CD4-positive, alpha-beta memory T cell (primary cell): ENCODE data around the gene MARCKSL1. TPM values are rescaled to one million over a fixed set of nuclear protein-coding genes. Genes with fewer than 3 reads are reported as not detected.

Experiments used
- CTCF ChIA-PET: fragments of 350-600 bp; sonication (Branson Sonifier 250); formaldehyde crosslinking; loops from one replicate; lab custom pipeline; 2021; ENCODE audit warnings: inconsistent platforms; ENCODE audit not compliant: partially characterized antibody; lab: Charles Lee
- POLR2A ChIA-PET: fragments of 350-600 bp; sonication (Branson Sonifier 250); formaldehyde crosslinking; loops from one replicate; lab custom pipeline; 2021; ENCODE audit not compliant: partially characterized antibody; lab: Charles Lee
- DNase-seq, 5 donors: peaks; one replicate each; pipeline versions ENCODE4 v3.0.0 to v3.0.0-alpha.2; 2020 to 2022; ENCODE audit warnings: mixed read lengths in 1 of 5
- H3K27ac ChIP-seq: one replicate; pipeline ENCODE4 v1.7.0; 2013; ENCODE audit warnings: low read depth, low read length
- H3K27me3 ChIP-seq: 2 replicates; pipeline ENCODE4 v1.7.0; 2013; ENCODE audit warnings: mild to moderate bottlenecking, low read length, moderate library complexity; ENCODE audit not compliant: insufficient read depth
- H3K36me3 ChIP-seq: 2 replicates; pipeline ENCODE4 v1.7.0; 2013; ENCODE audit warnings: mild to moderate bottlenecking, low read length, moderate library complexity; ENCODE audit not compliant: insufficient read depth
- H3K4me1 ChIP-seq: 2 replicates; pipeline ENCODE4 v1.7.0; 2013; ENCODE audit warnings: mild to moderate bottlenecking, low read length, moderate library complexity; ENCODE audit not compliant: insufficient read depth
- H3K4me3 ChIP-seq, 2 donors: one replicate each; pipeline ENCODE4 v1.7.0; 2013; ENCODE audit warnings: low read length in 2 of 2, mild to moderate bottlenecking in 1 of 2
- H3K9me3 ChIP-seq, 2 donors: one replicate each; pipeline ENCODE4 v1.7.0; 2013; ENCODE audit warnings: low read length in 2 of 2, control low read depth in 1 of 2; ENCODE audit not compliant: control insufficient read depth in 1 of 2
- H3K27ac Mint-ChIP-seq, 7 donors: one replicate each; pipeline ENCODE4 v1.8.0; 2020 to 2021; ENCODE audit warnings: mixed read lengths in 7 of 7, mild to moderate bottlenecking in 6 of 7, inconsistent platforms in 3 of 7, moderate library complexity in 3 of 7
- H3K27me3 Mint-ChIP-seq, 2 donors: one replicate each; pipeline ENCODE4 v1.8.0; 2020 to 2021; ENCODE audit warnings: mixed read lengths in 2 of 2
- H3K36me3 Mint-ChIP-seq, 2 donors: one replicate each; pipeline ENCODE4 v1.8.0; 2020 to 2021; ENCODE audit warnings: mixed read lengths in 2 of 2, inconsistent platforms in 1 of 2, mild to moderate bottlenecking in 1 of 2
- H3K4me1 Mint-ChIP-seq, 4 donors: one replicate each; pipeline ENCODE4 v1.8.0; 2020 to 2021; ENCODE audit warnings: mixed read lengths in 4 of 4, mild to moderate bottlenecking in 1 of 4
- H3K4me3 Mint-ChIP-seq, 8 donors: one replicate each; pipeline ENCODE4 v1.8.0; 2020 to 2021; ENCODE audit warnings: mixed read lengths in 8 of 8, mild to moderate bottlenecking in 7 of 8, moderate library complexity in 6 of 8, inconsistent platforms in 3 of 8
- H3K9me3 Mint-ChIP-seq, 8 donors: one replicate each; pipeline ENCODE4 v1.8.0; 2020 to 2021; ENCODE audit warnings: mixed read lengths in 8 of 8, mild to moderate bottlenecking in 5 of 8, inconsistent platforms in 3 of 8, moderate library complexity in 1 of 8
- intact Hi-C: fragments of 100-400 bp; cut with micrococcal nuclease; formaldehyde crosslinking; loops from one replicate; pipeline ENCODE4 v1.15.1; 2023
- polyA plus RNA-seq, 2 donors: library from polyadenylated mRNA; unstranded; fragments of 300-500 nt; fragmentation: Illumina TruSeq; gene quantifications; one replicate each; pipeline ENCODE4 v1.2.3, GENCODE V29; 2021
- total RNA-seq, 2 experiments: library from RNA; stranded (reverse); gene quantifications; one replicate each; pipeline ENCODE4 v1.2.3, GENCODE V29; 2021

The MARCKSL1 gene
- total and polyA plus RNA-seq, 4 experiments from 2014 or later, result 46.5 to 75.9 (median 60.9) TPM

DNA sequence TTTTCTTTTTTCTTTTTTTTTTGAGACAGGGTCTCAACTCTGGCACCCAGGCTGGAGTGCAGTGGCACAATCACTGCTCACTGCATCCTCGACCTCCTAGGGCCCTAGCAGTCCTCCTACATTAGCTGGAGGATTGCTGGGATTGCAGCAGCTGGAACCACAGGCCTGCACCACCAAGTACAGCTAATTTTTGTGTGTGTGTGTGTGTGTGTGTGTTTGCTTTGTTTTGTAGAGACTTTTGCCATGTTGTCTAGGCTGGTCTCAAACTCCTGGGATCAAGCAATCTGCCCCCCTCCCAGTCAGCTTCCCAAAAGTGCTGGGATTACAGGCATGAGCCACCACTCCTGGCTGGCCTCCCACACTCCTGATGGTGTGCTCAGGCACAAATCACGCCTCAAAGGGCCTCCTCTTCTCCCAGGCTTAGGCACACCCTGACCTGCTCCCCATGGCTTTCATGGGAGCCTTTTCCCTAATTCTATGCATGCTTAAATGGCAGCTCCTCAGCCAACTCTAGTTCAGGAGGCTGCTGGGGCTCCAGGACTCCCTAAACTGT is 16.9 kb upstream of the MARCKSL1 start:
- intact Hi-C loops, result no loop called here
- CTCF ChIA-PET, result interaction anchor here (1.0 to 3.5 kb wide), 6 partner anchors 12 to 137 kb away, joined by 3 to 10 read pairs (median 4); partner anchors contain the start of gene MARCKSL1
- Histone ChIP-seq H3K4me3 (no peak overlapping the region), H3K4me1 (peaks cover 37% of the 10 kb centered on the region), H3K27ac (no peak overlapping the region), H3K27me3 (no peaks in the 10 kb centered on the region), H3K36me3 (no peaks in the 10 kb centered on the region), H3K9me3 (no peaks in the 10 kb centered on the region)
- H3K4me3 Mint-ChIP-seq, result peak overlapping the region; percentile 45 to 86 (median 75)
- H3K27ac Mint-ChIP-seq, result peak overlapping the region in 4 of 7 donors; percentile 43 to 72 (median 54)
- no peaks in the 10 kb centered on the region for H3K27me3 Mint-ChIP-seq
- peaks cover 0 to 1% (median 0%) of the 10 kb centered on the region in 8 donors for H3K9me3 Mint-ChIP-seq
- no peaks in the 10 kb centered on the region for H3K36me3 Mint-ChIP-seq
- peaks cover 21 to 55% (median 36%) of the 10 kb centered on the region in 4 donors for H3K4me1 Mint-ChIP-seq
- DNase-seq, result peak in 1 of 5 donors; percentile 30
- POLR2A ChIA-PET, result interaction anchor here (1.4 to 12.7 kb wide), 6 partner anchors 16 to 147 kb away, joined by 3 to 173 read pairs (median 11); partner anchors contain the start of genes HDAC1, IQCC, LCK and MARCKSL1

DNA sequence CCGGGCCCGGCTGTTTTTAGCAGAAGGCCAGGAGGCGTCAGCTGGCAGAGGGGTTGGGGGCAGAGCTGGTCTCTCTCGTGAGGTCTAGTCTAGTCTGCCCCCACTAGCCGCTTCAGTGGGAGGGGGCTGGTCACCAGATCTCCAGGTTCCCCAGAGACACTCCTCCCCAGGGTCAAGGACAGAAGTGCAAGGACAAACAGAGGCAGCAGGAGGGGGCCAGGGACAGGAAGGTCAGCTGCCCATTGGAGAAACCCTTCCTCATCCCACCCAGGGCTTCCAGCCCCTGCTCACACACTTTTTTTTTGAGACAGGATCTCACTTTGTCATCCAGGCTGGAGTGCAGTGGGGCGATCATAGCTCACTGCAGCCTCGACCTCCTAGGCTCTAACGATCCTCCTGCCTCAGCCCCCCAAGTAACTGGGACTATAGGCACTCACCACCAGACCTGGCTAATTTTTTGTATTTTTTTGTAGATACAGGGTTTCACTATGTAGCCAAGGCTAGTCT is 16.3 kb upstream of the MARCKSL1 start:
- Mint-ChIP-seq H3K27ac (peak overlapping the region; percentile 10 to 72 (median 59)), H3K4me3 (peak overlapping the region; percentile 64 to 86 (median 75)), H3K9me3 (peaks cover 0 to 1% (median 0%) of the 10 kb centered on the region in 8 donors), H3K27me3 (no peaks in the 10 kb centered on the region), H3K36me3 (no peaks in the 10 kb centered on the region), H3K4me1 (peaks cover 21 to 56% (median 37%) of the 10 kb centered on the region in 4 donors)
- peak overlapping the region; percentile 71 for H3K27ac ChIP-seq
- DNase-seq, result no peak
- H3K4me1 ChIP-seq, result peaks cover 37% of the 10 kb centered on the region
- H3K4me3 ChIP-seq, result peak overlapping the region in 1 of 2 donors; percentile 65
- CTCF ChIA-PET, result interaction anchor here (1.0 to 3.5 kb wide), 7 partner anchors 12 to 137 kb away, joined by 3 to 10 read pairs (median 4); partner anchors contain the start of gene MARCKSL1
- H3K27me3 ChIP-seq, result no peaks in the 10 kb centered on the region
- intact Hi-C loops, result no loop called here
- H3K36me3 ChIP-seq, result no peaks in the 10 kb centered on the region
- no peaks in the 10 kb centered on the region for H3K9me3 ChIP-seq
- POLR2A ChIA-PET, result interaction anchor here (1.1 to 12.7 kb wide), 12 partner anchors 8 to 172 kb away, joined by 3 to 173 read pairs (median 8); partner anchors contain the start of genes HDAC1, IQCC, LCK and MARCKSL1

DNA sequence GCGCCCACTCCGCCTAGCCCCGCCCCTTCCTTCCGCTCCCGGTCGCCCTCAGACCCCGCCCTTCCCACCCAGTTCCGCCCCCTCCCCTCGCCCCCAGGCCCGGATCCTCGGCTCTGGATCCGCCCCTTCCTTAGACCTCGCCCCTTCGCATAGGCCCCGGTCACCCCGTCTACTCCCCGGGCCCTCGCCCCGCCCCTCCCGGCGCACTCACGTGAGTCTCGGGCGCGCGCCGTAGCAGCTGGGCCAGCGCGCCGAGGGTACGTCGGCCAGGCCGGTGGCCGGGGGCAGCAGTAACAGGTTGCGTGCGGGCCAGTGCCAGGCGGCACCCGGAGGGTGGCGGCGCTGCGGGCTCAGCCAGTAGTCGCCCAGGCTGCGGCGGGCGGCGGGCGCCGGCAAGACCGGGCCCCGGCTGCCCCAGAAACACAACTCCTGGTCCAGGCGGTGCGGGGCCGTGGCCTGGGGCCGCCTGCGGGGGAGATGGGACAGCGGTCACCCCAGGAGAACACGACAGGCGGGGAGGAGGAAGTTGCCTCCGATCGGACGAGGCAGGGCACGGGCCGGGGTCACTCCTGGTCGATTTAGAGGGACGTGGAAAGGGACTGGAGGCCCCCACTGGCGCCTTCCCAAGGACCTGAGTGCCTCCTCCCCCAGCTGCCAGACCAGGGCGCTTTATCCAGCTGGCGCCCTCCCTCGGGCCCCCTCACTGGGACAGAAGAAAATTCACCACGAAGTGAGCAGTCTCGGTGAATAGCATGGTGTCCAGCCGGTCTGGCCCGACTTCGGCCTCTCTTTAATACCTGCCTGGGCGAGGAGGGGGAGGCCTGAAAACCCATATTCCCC is 15.6 kb upstream of the MARCKSL1 start:
- Histone ChIP-seq H3K27me3 (no peaks in the 10 kb centered on the region), H3K36me3 (no peaks in the 10 kb centered on the region), H3K4me3 (peak overlapping the region; percentile 52 to 65), H3K9me3 (no peaks in the 10 kb centered on the region), H3K27ac (peak overlapping the region; percentile 71), H3K4me1 (peaks cover 39% of the 10 kb centered on the region)
- ChIA-PET POLR2A (interaction anchor here (1.0 to 12.7 kb wide), 19 partner anchors 9 to 243 kb away, joined by 3 to 173 read pairs (median 5); partner anchors contain the start of genes BSDC1, HDAC1, IQCC and KPNA6), CTCF (interaction anchor here (1.1 to 3.5 kb wide), 10 partner anchors 11 to 136 kb away, joined by 3 to 10 read pairs (median 5); partner anchors contain the start of genes BSDC1, HDAC1 and MARCKSL1)
- Mint-ChIP-seq H3K9me3 (peaks cover 0 to 1% (median 0%) of the 10 kb centered on the region in 8 donors), H3K27me3 (no peaks in the 10 kb centered on the region), H3K27ac (peak overlapping the region; percentile 86 to 97 (median 92)), H3K36me3 (no peaks in the 10 kb centered on the region), H3K4me3 (peak overlapping the region; percentile 71 to 90 (median 82)), H3K4me1 (peaks cover 22 to 62% (median 39%) of the 10 kb centered on the region in 4 donors)
- peak; percentile 90 to 94 (median 91) for DNase-seq
- intact Hi-C loops, result loop anchor here (1.0 to 2.0 kb wide), 4 partner anchors 15 to 111 kb away; partner anchors contain the start of genes BSDC1, HDAC1 and MARCKSL1

DNA sequence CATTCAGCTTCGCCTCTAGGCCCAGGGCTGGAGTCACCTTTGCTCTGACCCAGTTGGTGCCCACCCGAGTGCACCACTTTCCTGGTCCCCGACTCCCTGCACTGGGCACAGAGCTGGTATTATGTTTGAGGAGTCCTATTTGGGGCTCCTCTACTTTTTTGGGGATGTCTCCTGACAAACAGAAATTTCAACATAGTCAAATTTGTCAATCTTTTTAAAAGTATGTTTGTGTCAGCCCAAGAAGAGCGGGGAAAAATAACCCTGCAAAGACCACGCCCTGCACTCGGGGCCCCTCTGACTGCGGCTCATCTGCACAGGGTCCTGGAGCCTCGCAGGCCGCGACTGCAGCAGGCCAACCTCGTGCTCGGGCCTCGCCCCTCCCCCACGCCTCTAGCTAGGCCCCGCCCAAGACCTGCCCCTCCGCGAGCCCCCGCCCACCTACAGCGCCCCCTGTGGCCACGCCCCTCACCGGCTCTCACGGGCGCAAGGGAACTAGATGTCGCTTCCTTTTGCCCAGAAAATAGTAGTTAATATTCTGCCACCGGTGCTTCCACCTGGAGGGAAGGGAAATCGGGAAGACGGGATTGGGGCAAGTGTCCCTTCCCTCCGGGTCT is 14.9 kb upstream of the MARCKSL1 start:
- no peak overlapping the region for H3K27ac ChIP-seq

DNA sequence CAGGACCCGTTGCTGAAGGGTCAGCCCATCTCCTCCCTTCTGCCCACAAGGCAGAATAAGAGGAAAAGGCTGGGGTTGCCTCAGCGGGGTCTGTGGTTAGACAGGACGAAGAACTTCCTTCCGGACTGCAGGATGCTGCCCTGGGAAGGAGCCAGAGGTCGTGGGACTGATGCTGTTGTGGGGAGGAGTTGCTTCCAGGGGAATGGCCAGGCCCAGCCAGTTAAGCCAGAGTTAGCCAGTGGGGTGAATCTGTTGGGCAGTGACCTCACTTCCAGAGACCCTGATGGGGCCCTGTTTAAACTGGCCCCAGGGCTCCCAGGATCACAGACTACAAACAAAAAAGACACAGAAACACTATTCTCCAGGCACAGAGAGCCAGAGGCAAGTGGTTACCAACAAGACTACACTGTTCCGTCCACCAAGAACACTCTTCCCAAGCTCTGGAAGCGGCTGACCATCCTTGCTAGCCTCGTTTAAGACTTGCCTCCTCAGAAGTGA is 13.2 kb upstream of the MARCKSL1 start:
- no peaks in the 10 kb centered on the region for H3K27me3 ChIP-seq
- no peaks in the 10 kb centered on the region for H3K27me3 Mint-ChIP-seq
- CTCF ChIA-PET, result interaction anchor here (2.4 kb wide), 1 partner anchor 14 kb away, joined by 7 read pairs; the partner anchor contains the start of gene MARCKSL1
- no peak for DNase-seq
- H3K27ac Mint-ChIP-seq, result peak overlapping the region in 5 of 7 donors; percentile 17 to 85 (median 44)
- no peaks in the 10 kb centered on the region for H3K9me3 ChIP-seq
- no peak overlapping the region for H3K27ac ChIP-seq
- POLR2A ChIA-PET, result interaction anchor here (0.8 to 12.7 kb wide), 5 partner anchors 13 to 109 kb away, joined by 3 to 173 read pairs (median 4); partner anchors contain the start of genes LCK and MARCKSL1
- peaks cover 29 to 72% (median 55%) of the 10 kb centered on the region in 4 donors for H3K4me1 Mint-ChIP-seq
- H3K36me3 ChIP-seq, result no peaks in the 10 kb centered on the region
- peaks cover 0 to 1% (median 0%) of the 10 kb centered on the region in 8 donors for H3K9me3 Mint-ChIP-seq
- no peak overlapping the region for H3K4me3 ChIP-seq
- intact Hi-C loops, result no loop called here
- H3K36me3 Mint-ChIP-seq, result no peaks in the 10 kb centered on the region
- H3K4me1 ChIP-seq, result peaks cover 56% of the 10 kb centered on the region
- H3K4me3 Mint-ChIP-seq, result peak overlapping the region; percentile 15 to 67 (median 54)

More for the DNA sequence above, 14.9 kb upstream of the MARCKSL1 start:
- Mint-ChIP-seq H3K27ac (peak overlapping the region; percentile 86 to 97 (median 92)), H3K9me3 (peaks cover 0 to 1% (median 0%) of the 10 kb centered on the region in 8 donors), H3K4me3 (peak overlapping the region; percentile 66 to 90 (median 82)), H3K27me3 (no peaks in the 10 kb centered on the region), H3K36me3 (no peaks in the 10 kb centered on the region), H3K4me1 (peaks cover 23 to 69% (median 45%) of the 10 kb centered on the region in 4 donors)
- H3K27me3 ChIP-seq, result no peaks in the 10 kb centered on the region
- peak overlapping the region in 1 of 2 donors; percentile 65 for H3K4me3 ChIP-seq
- ChIA-PET CTCF (interaction anchor here (1.2 to 3.5 kb wide), 6 partner anchors 11 to 135 kb away, joined by 4 to 10 read pairs (median 6); partner anchors contain the start of genes BSDC1, HDAC1 and MARCKSL1), POLR2A (interaction anchor here (1.0 to 12.7 kb wide), 17 partner anchors 9 to 243 kb away, joined by 3 to 173 read pairs (median 6); partner anchors contain the start of genes BSDC1, HDAC1, KPNA6 and LCK)
- DNase-seq, result peak in 2 of 5 donors; percentile 80 to 87
- intact Hi-C loops, result loop anchor here (1.0 to 2.0 kb wide), 4 partner anchors 15 to 110 kb away; partner anchors contain the start of genes BSDC1, HDAC1 and MARCKSL1
- H3K4me1 ChIP-seq, result peaks cover 46% of the 10 kb centered on the region
- H3K9me3 ChIP-seq, result no peaks in the 10 kb centered on the region
- H3K36me3 ChIP-seq, result no peaks in the 10 kb centered on the region
